Keratinocyte (primary cell): ENCODE measurements around the gene SLC12A8.

Experiments used
- CTCF ChIP-seq, 3 experiments: IDR thresholded peaks in 1 of 3; conservative IDR thresholded peaks in 1 of 3; optimal IDR thresholded peaks in 1 of 3; 2 replicates in 2 of 3; 3 replicates in 1 of 3; pipeline versions ENCODE3 to v1.5.1; 2011; ENCODE audit warnings: low read length in 3 of 3, mild to moderate bottlenecking in 3 of 3, moderate library complexity in 2 of 3, control low read depth in 1 of 3, inconsistent platforms in 1 of 3; ENCODE audit not compliant: insufficient read depth in 2 of 3; ENCODE audit errors: extremely low read depth in 1 of 3
- EZH2 ChIP-seq: IDR thresholded peaks from one replicate; pipeline ENCODE4 v1.6.1; 2012; ENCODE audit warnings: inconsistent platforms, mild to moderate bottlenecking, low read length, moderate library complexity

- TF ChIP-seq CTCF (optimal IDR thresholded peaks at IDR 0.05 in 1 of 3, IDR thresholded peaks at IDR 0.05 in 1 of 3, conservative IDR thresholded peaks at IDR 0.05 in 1 of 3; ENCODE audit: extremely low read depth in 1 of 3, insufficient read depth in 2 of 3, low read length in 3 of 3) = no peak
- no peak for TF ChIP-seq EZH2
Observed at GRCh38 chr3:125179884-125180240, 32.7 kb downstream of the SLC12A8 start.
